Thoracic aorta (tissue), 2 donors: ENCODE results near the gene PSMA7. TPM values are rescaled to one million over a fixed set of nuclear protein-coding genes. Genes with fewer than 3 reads are reported as not detected.

Experiments
- ATAC-seq: fragments of 150-250 bp; one replicate; pipeline ENCODE4 v1.8.0; 2017; ENCODE audit warnings: low read depth; ENCODE audit not compliant: insufficient number of reproducible peaks, low FRiP score
- DNase-seq: peaks from one replicate; pipeline ENCODE4 v3.0.0-alpha.2; 2020; ENCODE audit warnings: low spot score
- H3K27ac ChIP-seq, 2 donors: fragments of 200-600 bp; sonication (generic); 1 replicate in 1 of 2; 2 replicates in 1 of 2; pipeline ENCODE4 v1.5.1; 2016; ENCODE audit warnings: mild to moderate bottlenecking in 2 of 2, moderate library complexity in 2 of 2
- H3K27me3 ChIP-seq: fragments of 200-600 bp; sonication (generic); replicated peaks from 2 replicates; pipeline ENCODE4 v1.6.0; 2016; ENCODE audit warnings: mild to moderate bottlenecking; ENCODE audit not compliant: insufficient read depth
- H3K36me3 ChIP-seq: fragments of 200-600 bp; sonication (generic); one replicate; pipeline ENCODE4 v1.5.1; 2016
- H3K4me1 ChIP-seq, 2 donors: fragments of 200-600 bp; sonication (generic); 1 replicate in 1 of 2; 2 replicates in 1 of 2; pipeline versions ENCODE4 v1.5.1 to v1.6.0; 2016; ENCODE audit warnings: low read depth in 2 of 2, mild to moderate bottlenecking in 1 of 2; ENCODE audit not compliant: control insufficient read depth in 1 of 2
- H3K4me3 ChIP-seq: fragments of 200-600 bp; sonication (generic); 2 replicates; pipeline ENCODE4 v1.5.1; 2016; ENCODE audit warnings: mild to moderate bottlenecking
- H3K9me3 ChIP-seq: fragments of 200-600 bp; sonication (generic); 2 replicates; pipeline ENCODE4 v1.5.1; 2016
- CTCF ChIP-seq: fragments of 200-600 bp; sonication (generic); IDR thresholded peaks from one replicate; pipeline ENCODE4 v1.5.1; 2019; ENCODE audit warnings: antibody characterized with exemption
- total RNA-seq, 2 donors: library from RNA; depleted of rRNA; stranded (reverse); fragments of >200 nt; gene quantifications; one replicate each; pipeline versions ENCODE4 v1.1.0 to v1.2.3, GENCODE V29; 2016

PSMA7 gene
- total RNA-seq, 2 donors from 2014 or later = 185 to 228 TPM

GRCh38 chr20:62186887-62187866 is 44.0 kb upstream of the PSMA7 start:
- TF ChIP-seq CTCF = no peak
- no peak for DNase-seq

GRCh38 chr20:62186096-62186426 is 42.9 kb upstream of the PSMA7 start:
- H3K9me3 ChIP-seq = no peaks in the 10 kb centered on the region
- H3K27ac ChIP-seq = no peak overlapping the region
- H3K27me3 ChIP-seq = no peaks in the 10 kb centered on the region
- TF ChIP-seq CTCF = no peak
- H3K36me3 ChIP-seq = no peaks in the 10 kb centered on the region
- DNase-seq = no peak
- no peak overlapping the region for H3K4me3 ChIP-seq
- peaks cover 6 to 29% of the 10 kb centered on the region in 2 donors for H3K4me1 ChIP-seq
- ATAC-seq = no peak

More at GRCh38 chr20:62186887-62187866, 44.0 kb upstream of the PSMA7 start:
- H3K27me3 ChIP-seq = no peaks in the 10 kb centered on the region
- no peak overlapping the region for H3K4me3 ChIP-seq
- no peak overlapping the region for H3K27ac ChIP-seq
- H3K36me3 ChIP-seq = no peaks in the 10 kb centered on the region
- no peaks in the 10 kb centered on the region for H3K9me3 ChIP-seq
- no peak for ATAC-seq
- H3K4me1 ChIP-seq = peaks cover 6 to 24% of the 10 kb centered on the region in 2 donors

GRCh38 chr20:62183426-62184142 is 40.4 kb upstream of the PSMA7 start:
- Histone ChIP-seq H3K4me3 (peak overlapping the region; percentile 84), H3K4me1 (peaks cover 6 to 29% of the 10 kb centered on the region in 2 donors), H3K9me3 (no peaks in the 10 kb centered on the region), H3K27me3 (no peaks in the 10 kb centered on the region), H3K36me3 (no peaks in the 10 kb centered on the region), H3K27ac (peak overlapping the region; percentile 90 to 92)
- ATAC-seq = no peak
- DNase-seq = no peak
- no peak for TF ChIP-seq CTCF

GRCh38 chr20:62182469-62183425 is 39.6 kb upstream of the PSMA7 start, which contains the start of gene MTG2:
TSS of gene MTG2 (plus strand) at chr20:62183028. CDS start at chr20:62193421, 10,393 bp downstream.
- no peaks in the 10 kb centered on the region for H3K36me3 ChIP-seq
- peak; percentile 68 for DNase-seq

More at GRCh38 chr20:62182469-62183425, 39.6 kb upstream of the PSMA7 start, which contains the start of gene MTG2:
- peak; percentile 82 for ATAC-seq
- peak within 1 kb of the TSS; percentile 84 for H3K4me3 ChIP-seq
- no peaks in the 10 kb centered on the region for H3K9me3 ChIP-seq
- H3K4me1 ChIP-seq = peaks cover 6 to 29% of the 10 kb centered on the region in 2 donors
- TF ChIP-seq CTCF = peak; percentile 19
- no peaks in the 10 kb centered on the region for H3K27me3 ChIP-seq
- H3K27ac ChIP-seq = peak within 1 kb of the TSS; percentile 90 to 92
